DOHH2 (cell line): Measurements from ENCODE around the gene OVOL1.
A peak's percentile ranks its signal among the peaks of the same experiment; 100 is the strongest.

ENCODE experiments used
- H3F3A ChIP-seq: fragments of 200-600 bp; sonication (generic), shearing (Covaris generic); 2 replicates; pipeline ENCODE4 v1.6.0; 2016; ENCODE audit warnings: antibody characterized with exemption, mild to moderate bottlenecking; ENCODE audit not compliant: control insufficient read depth, insufficient read depth
- H3K27ac ChIP-seq: fragments of 200-600 bp; sonication (generic); 2 replicates; pipeline ENCODE4 v1.5.1; 2014; ENCODE audit warnings: low read depth, mild to moderate bottlenecking, low read length, moderate library complexity
- H3K27me3 ChIP-seq: fragments of 200-600 bp; sonication (generic); 2 replicates; pipeline ENCODE4 v1.6.1; 2014; ENCODE audit warnings: mild to moderate bottlenecking, low read length, mixed read lengths; ENCODE audit not compliant: control insufficient read depth
- H3K36me3 ChIP-seq: fragments of 200-600 bp; sonication (generic); 2 replicates; pipeline ENCODE4 v1.6.1; 2014; ENCODE audit warnings: mild to moderate bottlenecking, low read length, moderate library complexity, mixed read lengths; ENCODE audit not compliant: control insufficient read depth
- H3K4me1 ChIP-seq: fragments of 200-600 bp; sonication (generic); 2 replicates; pipeline ENCODE4 v1.6.1; 2014; ENCODE audit warnings: mild to moderate bottlenecking, low read length, mixed read lengths; ENCODE audit not compliant: control insufficient read depth
- H3K4me2 ChIP-seq: fragments of 200-600 bp; sonication (generic); 2 replicates; pipeline ENCODE4 v1.6.0; 2014; ENCODE audit warnings: mild to moderate bottlenecking, low read length, moderate library complexity
- H3K4me3 ChIP-seq: fragments of 200-600 bp; sonication (generic); 2 replicates; pipeline ENCODE4 v1.5.1; 2014; ENCODE audit warnings: mild to moderate bottlenecking, low read length, mixed read lengths
- H3K79me2 ChIP-seq: fragments of 200-600 bp; sonication (generic); 2 replicates; pipeline ENCODE4 v1.6.1; 2014; ENCODE audit warnings: mild to moderate bottlenecking, low read length, mixed read lengths; ENCODE audit not compliant: control insufficient read depth
- H3K9me2 ChIP-seq: fragments of 200-600 bp; sonication (generic); replicated peaks from 2 replicates; pipeline ENCODE4 v1.6.1; 2014; ENCODE audit warnings: mild to moderate bottlenecking, low read length, mixed read lengths; ENCODE audit not compliant: control insufficient read depth
- H3K9me3 ChIP-seq: fragments of 200-600 bp; sonication (generic); 2 replicates; pipeline ENCODE4 v1.6.1; 2014; ENCODE audit warnings: antibody characterized with exemption, low read length, mixed read lengths; ENCODE audit not compliant: control insufficient read depth, insufficient read depth
- H4K20me1 ChIP-seq: fragments of 200-600 bp; sonication (generic); 2 replicates; pipeline ENCODE4 v1.6.0; 2014; ENCODE audit warnings: low read depth, mild to moderate bottlenecking, antibody characterized with exemption, low read length, moderate library complexity; ENCODE audit not compliant: control insufficient read depth, insufficient read depth
- CTCF ChIP-seq: fragments of 200-600 bp; sonication (generic); IDR thresholded peaks from one replicate; pipeline ENCODE4 v1.5.1; 2014; ENCODE audit warnings: antibody characterized with exemption, mild to moderate bottlenecking, low read depth, low read length; ENCODE audit not compliant: poor library complexity, severe bottlenecking
- EZH2phosphoT487 ChIP-seq: fragments of 200-600 bp; sonication (generic); IDR thresholded peaks from 2 replicates; pipeline ENCODE4 v1.6.1; 2017; ENCODE audit warnings: borderline replicate concordance, mild to moderate bottlenecking, antibody characterized with exemption, low read length, moderate library complexity, mixed read lengths

Gene OVOL1

GRCh38 chr11:65782816-65783228 is 4.0 kb upstream of the OVOL1 start:
- H3K4me3 ChIP-seq: no peak overlapping the region
- no peaks in the 10 kb centered on the region for H3F3A ChIP-seq
- no peaks in the 10 kb centered on the region for H3K9me3 ChIP-seq
- H3K36me3 ChIP-seq: peaks cover 23% of the 10 kb centered on the region
- H3K4me2 ChIP-seq: no peak overlapping the region
- TF ChIP-seq CTCF: no peak
- no peak for TF ChIP-seq EZH2phosphoT487
- H4K20me1 ChIP-seq: peaks cover 12% of the 10 kb centered on the region
- no peaks in the 10 kb centered on the region for H3K9me2 ChIP-seq
- H3K27me3 ChIP-seq: peaks cover 41% of the 10 kb centered on the region
- H3K4me1 ChIP-seq: peaks cover 31% of the 10 kb centered on the region
- no peak overlapping the region for H3K27ac ChIP-seq
- H3K79me2 ChIP-seq: peaks cover 27% of the 10 kb centered on the region

GRCh38 chr11:65785319-65786007 is 1.4 kb upstream of the OVOL1 start:
- no peaks in the 10 kb centered on the region for H3F3A ChIP-seq
- H3K27me3 ChIP-seq: peaks cover 65% of the 10 kb centered on the region
- H3K4me2 ChIP-seq: no peak overlapping the region
- TF ChIP-seq EZH2phosphoT487: no peak
- no peak for TF ChIP-seq CTCF
- no peaks in the 10 kb centered on the region for H3K9me2 ChIP-seq
- no peaks in the 10 kb centered on the region for H3K9me3 ChIP-seq
- H4K20me1 ChIP-seq: no peaks in the 10 kb centered on the region; the same call in 1 of the 2 replicates
- H3K36me3 ChIP-seq: peaks cover 2% of the 10 kb centered on the region; the same call in 1 of the 2 replicates
- peaks cover 38% of the 10 kb centered on the region for H3K4me1 ChIP-seq
- H3K4me3 ChIP-seq: no peak overlapping the region
- H3K79me2 ChIP-seq: peaks cover under 1% of the 10 kb centered on the region
- no peak overlapping the region for H3K27ac ChIP-seq

GRCh38 chr11:65786008-65786785 is 666 bp upstream of the OVOL1 start:
- Histone ChIP-seq H3K79me2 (no peaks in the 10 kb centered on the region), H3K27me3 (peaks cover 66% of the 10 kb centered on the region), H3K27ac (no peak overlapping the region), H3F3A (no peaks in the 10 kb centered on the region), H3K4me1 (peaks cover 40% of the 10 kb centered on the region), H3K4me3 (no peak overlapping the region; the same call in 1 of the 2 replicates), H3K36me3 (no peaks in the 10 kb centered on the region), H4K20me1 (no peaks in the 10 kb centered on the region; the same call in 1 of the 2 replicates), H3K4me2 (peak overlapping the region; percentile 27; the same call in 1 of the 2 replicates), H3K9me3 (no peaks in the 10 kb centered on the region), H3K9me2 (no peaks in the 10 kb centered on the region)
- no peak for TF ChIP-seq CTCF
- peak; percentile 87 for TF ChIP-seq EZH2phosphoT487
